ENCODE data around the gene FCN2. TPM values are rescaled to one million over a fixed set of nuclear protein-coding genes. Genes with fewer than 3 reads are reported as not detected.

FCN2 gene
- total RNA-seq, 2 donors from 2014 or later = not detected

- Histone ChIP-seq H3K27me3 (no peaks in the 10 kb centered on the region), H3K36me3 (no peaks in the 10 kb centered on the region), H3K4me3 (no peak overlapping the region), H3K27ac (no peak overlapping the region), H3K4me1 (peaks cover 0 to 37% of the 10 kb centered on the region in 2 donors), H3K9me3 (no peaks in the 10 kb centered on the region)
- no peak for TF ChIP-seq CTCF (IDR thresholded peaks at IDR 0.05)
- no peak for DNase-seq (ENCODE audit: low spot score)
These were observed 13.7 kb downstream of the FCN2 start for GRCh38 chr9:134894136-134894860.

- Histone ChIP-seq H3K36me3 (no peaks in the 10 kb centered on the region), H3K4me1 (peaks cover 0 to 37% of the 10 kb centered on the region in 2 donors), H3K27ac (peak overlapping the region in 1 of 2 donors; percentile 68), H3K4me3 (no peak overlapping the region), H3K27me3 (no peaks in the 10 kb centered on the region), H3K9me3 (no peaks in the 10 kb centered on the region)
- no peak for TF ChIP-seq CTCF (IDR thresholded peaks at IDR 0.05)
- no peak for DNase-seq (ENCODE audit: low spot score)
These were observed 14.5 kb downstream of the FCN2 start for GRCh38 chr9:134895097-134895496.

GRCh38 chr9:134895567-134895907 lies 14.9 kb downstream of the FCN2 start:
- Histone ChIP-seq H3K4me1 (peaks cover 0 to 37% of the 10 kb centered on the region in 2 donors), H3K9me3 (no peaks in the 10 kb centered on the region), H3K36me3 (no peaks in the 10 kb centered on the region), H3K27ac (peak overlapping the region; percentile 14 to 68), H3K4me3 (no peak overlapping the region), H3K27me3 (no peaks in the 10 kb centered on the region)
- DNase-seq (ENCODE audit: low spot score) = no peak
- TF ChIP-seq CTCF (IDR thresholded peaks at IDR 0.05) = no peak

- H3K9me3 ChIP-seq = no peaks in the 10 kb centered on the region
- peak; percentile 72 for DNase-seq (ENCODE audit: low spot score)
- peak overlapping the region; percentile 58 to 68 for H3K27ac ChIP-seq
- H3K4me3 ChIP-seq = no peak overlapping the region
- no peaks in the 10 kb centered on the region for H3K27me3 ChIP-seq
- no peaks in the 10 kb centered on the region for H3K36me3 ChIP-seq
- no peak for TF ChIP-seq CTCF (IDR thresholded peaks at IDR 0.05)
- peaks cover 0 to 37% of the 10 kb centered on the region in 2 donors for H3K4me1 ChIP-seq
These were observed 15.6 kb downstream of the FCN2 start for GRCh38 chr9:134895908-134896833.

- no peak overlapping the region for H3K4me3 ChIP-seq
- TF ChIP-seq CTCF (IDR thresholded peaks at IDR 0.05) = no peak
- H3K27ac ChIP-seq = peak overlapping the region; percentile 58 to 68
- no peaks in the 10 kb centered on the region for H3K36me3 ChIP-seq
- no peaks in the 10 kb centered on the region for H3K9me3 ChIP-seq
- peaks cover 0 to 37% of the 10 kb centered on the region in 2 donors for H3K4me1 ChIP-seq
- DNase-seq (ENCODE audit: low spot score) = no peak
- no peaks in the 10 kb centered on the region for H3K27me3 ChIP-seq
These were observed 16.4 kb downstream of the FCN2 start for GRCh38 chr9:134896834-134897583.

All from right atrium auricular region (tissue), 2 donors.